ENCODE data around the gene HMCES.

Gene HMCES

GRCh38 chr3:129329858-129330257 lies 51.2 kb downstream of the HMCES start:
- H4K20me1 ChIP-seq (ENCODE audit: insufficient read depth, low read length): no peaks in the 10 kb centered on the region
- no peaks in the 10 kb centered on the region for H3K9me3 ChIP-seq (ENCODE audit: insufficient read depth, low read length, severe bottlenecking)
- H3K79me2 ChIP-seq (ENCODE audit: insufficient read depth, low read length): no peaks in the 10 kb centered on the region
- no peak overlapping the region for H2AFZ ChIP-seq (ENCODE audit: low read depth, low read length)
- H3K4me3 ChIP-seq (ENCODE audit: low read depth in 1 of 2, low read length in 2 of 2): no peak overlapping the region
- TF ChIP-seq EZH2 (IDR thresholded peaks at IDR 0.05; ENCODE audit: borderline replicate concordance, low read depth, low read length, severe bottlenecking): no peak
- TF ChIP-seq CTCF (IDR thresholded peaks at IDR 0.05; ENCODE audit: borderline replicate concordance, extremely low read depth, low read length, poor library complexity, severe bottlenecking): no peak
- no peaks in the 10 kb centered on the region for H3K4me1 ChIP-seq (ENCODE audit: insufficient read depth, low read length)
- no peak overlapping the region for H3K9ac ChIP-seq (ENCODE audit: low read depth, low read length)
- no peak for DNase-seq
- no peaks in the 10 kb centered on the region for H3K36me3 ChIP-seq (ENCODE audit: insufficient read depth, low read length)
- no peak overlapping the region for H3K27ac ChIP-seq (ENCODE audit: low read length)
- no peak overlapping the region for H3K4me2 ChIP-seq (ENCODE audit: insufficient read depth, low read length)
- H3K27me3 ChIP-seq (ENCODE audit: insufficient read depth, low read length, poor library complexity): no peaks in the 10 kb centered on the region
- no peak for ATAC-seq (ENCODE audit: insufficient read depth, low read depth)

GRCh38 chr3:129330409-129330808 lies 51.7 kb downstream of the HMCES start:
- no peak for ATAC-seq (ENCODE audit: insufficient read depth, low read depth)
- no peak for TF ChIP-seq CTCF (IDR thresholded peaks at IDR 0.05; ENCODE audit: borderline replicate concordance, extremely low read depth, low read length, poor library complexity, severe bottlenecking)
- no peak for TF ChIP-seq EZH2 (IDR thresholded peaks at IDR 0.05; ENCODE audit: borderline replicate concordance, low read depth, low read length, severe bottlenecking)
- no peaks in the 10 kb centered on the region for H4K20me1 ChIP-seq (ENCODE audit: insufficient read depth, low read length)
- H3K79me2 ChIP-seq (ENCODE audit: insufficient read depth, low read length): no peaks in the 10 kb centered on the region
- H3K27ac ChIP-seq (ENCODE audit: low read length): no peak overlapping the region
- H3K36me3 ChIP-seq (ENCODE audit: insufficient read depth, low read length): no peaks in the 10 kb centered on the region
- H3K9me3 ChIP-seq (ENCODE audit: insufficient read depth, low read length, severe bottlenecking): no peaks in the 10 kb centered on the region
- no peak overlapping the region for H3K4me2 ChIP-seq (ENCODE audit: insufficient read depth, low read length)
- no peak for DNase-seq
- no peak overlapping the region for H2AFZ ChIP-seq (ENCODE audit: low read depth, low read length)
- no peak overlapping the region for H3K4me3 ChIP-seq (ENCODE audit: low read depth in 1 of 2, low read length in 2 of 2)
- H3K27me3 ChIP-seq (ENCODE audit: insufficient read depth, low read length, poor library complexity): no peaks in the 10 kb centered on the region
- no peak overlapping the region for H3K9ac ChIP-seq (ENCODE audit: low read depth, low read length)
- no peaks in the 10 kb centered on the region for H3K4me1 ChIP-seq (ENCODE audit: insufficient read depth, low read length)

DNA sequence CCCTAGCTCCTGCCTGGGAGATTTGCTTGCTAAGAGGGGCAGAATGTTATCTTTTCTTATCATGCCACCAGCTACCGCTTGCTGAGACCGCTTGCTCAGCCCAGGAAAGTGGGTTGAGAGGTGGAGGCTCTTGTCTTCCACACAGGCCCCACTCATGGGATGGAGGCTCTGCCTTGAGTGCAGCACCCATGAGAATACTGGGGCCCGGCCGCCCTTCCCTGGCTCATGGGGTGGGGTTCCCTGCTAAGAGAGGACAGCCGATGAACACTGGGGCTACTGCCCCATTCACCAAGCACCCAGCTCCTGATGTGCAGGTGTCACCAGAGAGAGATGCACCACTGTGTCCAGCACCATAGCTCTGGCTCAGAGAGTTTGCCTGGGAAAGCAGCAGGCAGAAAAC lies 55.2 kb downstream of the HMCES start:
- no peak overlapping the region for H3K4me3 ChIP-seq (ENCODE audit: low read depth in 1 of 2, low read length in 2 of 2)
- H3K79me2 ChIP-seq (ENCODE audit: insufficient read depth, low read length): no peaks in the 10 kb centered on the region
- H3K9me3 ChIP-seq (ENCODE audit: insufficient read depth, low read length, severe bottlenecking): no peaks in the 10 kb centered on the region
- no peaks in the 10 kb centered on the region for H4K20me1 ChIP-seq (ENCODE audit: insufficient read depth, low read length)
- no peaks in the 10 kb centered on the region for H3K27me3 ChIP-seq (ENCODE audit: insufficient read depth, low read length, poor library complexity)
- H3K36me3 ChIP-seq (ENCODE audit: insufficient read depth, low read length): no peaks in the 10 kb centered on the region
- ATAC-seq (ENCODE audit: insufficient read depth, low read depth) (no peak), DNase-seq (no peak)
- H2AFZ ChIP-seq (ENCODE audit: low read depth, low read length): no peak overlapping the region
- H3K4me1 ChIP-seq (ENCODE audit: insufficient read depth, low read length): no peaks in the 10 kb centered on the region
- no peak for TF ChIP-seq EZH2 (IDR thresholded peaks at IDR 0.05; ENCODE audit: borderline replicate concordance, low read depth, low read length, severe bottlenecking)
- no peak for TF ChIP-seq CTCF (IDR thresholded peaks at IDR 0.05; ENCODE audit: borderline replicate concordance, extremely low read depth, low read length, poor library complexity, severe bottlenecking)
- H3K4me2 ChIP-seq (ENCODE audit: insufficient read depth, low read length): no peak overlapping the region
- no peak overlapping the region for H3K27ac ChIP-seq (ENCODE audit: low read length)
- H3K9ac ChIP-seq (ENCODE audit: low read depth, low read length): no peak overlapping the region
